ELF-1 (cell line): ENCODE measurements around the gene CAMKK2.
A peak's percentile ranks its signal among the peaks of the same experiment; 100 is the strongest.
"Not testable (repeated sequence)": the region's sequence is repeated elsewhere in the genome, so short reads cannot be mapped to it uniquely, and the experiment has no call there.

Source experiments
- DNase-seq: peaks from one replicate; pipeline ENCODE4 v3.0.0-alpha.2; 2016; ENCODE audit warnings: low read depth, low spot score

The CAMKK2 gene

GRCh38 chr12:121298411-121298810 is 1.9 kb upstream of the CAMKK2 start:
- not testable (repeated sequence) for DNase-seq

- peak; percentile 71 for DNase-seq
Measured at GRCh38 chr12:121297435-121297991, 1.0 kb upstream of the CAMKK2 start.

- DNase-seq, result peak; percentile 43
Measured at GRCh38 chr12:121295746-121296617, 527 bp downstream of the CAMKK2 start.

- no peak for DNase-seq
Measured at GRCh38 chr12:121295116-121295745, 1.3 kb downstream of the CAMKK2 start.

- no peak for DNase-seq
Measured at GRCh38 chr12:121294151-121294889, 2.2 kb downstream of the CAMKK2 start.

- no peak for DNase-seq
Measured at GRCh38 chr12:121293603-121294002, 2.9 kb downstream of the CAMKK2 start.

GRCh38 chr12:121290410-121290809 is 6.1 kb downstream of the CAMKK2 start:
- no peak for DNase-seq

- DNase-seq, result no peak
Measured at GRCh38 chr12:121289962-121290361, 6.5 kb downstream of the CAMKK2 start.

GRCh38 chr12:121288986-121289385 is 7.5 kb downstream of the CAMKK2 start:
- no peak for DNase-seq

- DNase-seq, result no peak
Measured at GRCh38 chr12:121288158-121288845, 8.2 kb downstream of the CAMKK2 start.

GRCh38 chr12:121287267-121287954 is 9.1 kb downstream of the CAMKK2 start:
- DNase-seq, result no peak

- no peak for DNase-seq
Measured at GRCh38 chr12:121285856-121286255, 10.7 kb downstream of the CAMKK2 start.

GRCh38 chr12:121284551-121285390 is 11.7 kb downstream of the CAMKK2 start:
- DNase-seq, result no peak

- DNase-seq, result no peak
Measured at GRCh38 chr12:121283841-121284240, 12.7 kb downstream of the CAMKK2 start.

GRCh38 chr12:121283388-121283787 is 13.1 kb downstream of the CAMKK2 start:
- DNase-seq, result no peak

GRCh38 chr12:121282910-121283309 is 13.6 kb downstream of the CAMKK2 start:
- not testable (repeated sequence) for DNase-seq

GRCh38 chr12:121282072-121282742 is 14.3 kb downstream of the CAMKK2 start:
- no peak for DNase-seq

GRCh38 chr12:121281116-121281515 is 15.4 kb downstream of the CAMKK2 start:
- DNase-seq, result not testable (repeated sequence)

- DNase-seq, result peak; percentile 35
Measured at GRCh38 chr12:121280531-121280930, 16.0 kb downstream of the CAMKK2 start.
